ENCODE results near the gene SIRT3.

The SIRT3 gene

DNA sequence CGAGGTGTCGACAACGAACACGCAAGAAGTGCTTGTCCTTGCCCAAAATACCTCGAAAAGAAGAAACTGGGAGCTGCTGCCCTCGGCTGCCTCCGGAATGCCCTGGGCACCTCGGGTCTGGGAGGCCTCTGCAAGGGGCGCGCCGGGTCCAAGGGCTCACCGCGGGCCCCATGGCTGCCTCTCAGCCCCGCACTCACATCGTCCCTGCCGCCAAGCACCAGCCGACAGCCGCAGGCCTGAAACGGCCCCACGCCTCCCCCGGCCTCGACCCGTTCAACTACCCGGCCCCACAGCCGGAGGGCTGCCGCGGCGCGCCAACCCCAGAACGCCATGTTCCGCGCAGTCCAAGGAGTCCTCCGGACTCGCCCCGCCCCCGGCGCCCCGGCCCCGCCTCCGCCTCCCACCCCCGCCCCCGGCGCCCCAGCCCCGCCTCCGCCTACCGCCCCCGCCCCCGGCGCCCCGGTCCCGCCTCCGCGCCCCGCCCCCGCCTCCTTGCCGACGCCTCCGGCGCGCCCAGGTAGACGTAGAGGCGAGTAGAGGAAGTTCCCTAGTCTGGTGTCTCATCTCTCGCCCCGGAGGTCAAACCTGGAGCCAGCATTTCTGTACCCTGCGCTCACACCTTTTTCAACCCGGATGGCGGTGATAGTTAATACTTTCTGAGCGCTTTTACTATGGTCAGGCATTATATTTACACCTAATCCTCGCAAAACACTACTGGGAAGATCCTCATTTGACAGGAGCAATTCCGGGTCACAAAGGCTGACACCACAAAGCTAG lies at the start of gene SIRT3:
TSS of gene SIRT3 (minus strand) at position 346 of the 777 bp plus-strand sequence. CDS start at position 332, 14 bp downstream.
- Histone ChIP-seq H3K4me1 (ENCODE audit: control insufficient read depth in 1 of 2, insufficient read depth in 2 of 2, low read length in 2 of 2) (peaks cover 19 to 23% of the 10 kb centered on the region in 2 donors), H3K9ac (ENCODE audit: low read depth in 1 of 2, low read length in 2 of 2) (peak within 1 kb of the TSS; percentile 87 to 98), H3K27ac (ENCODE audit: low read depth, low read length) (peak within 1 kb of the TSS; percentile 99), H3K9me3 (ENCODE audit: control insufficient read depth in 1 of 2, low read length in 2 of 2) (no peaks in the 10 kb centered on the region), H3K36me3 (ENCODE audit: control insufficient read depth in 1 of 2, insufficient read depth in 2 of 2, low read length in 2 of 2) (peaks cover under 1 to 15% of the 10 kb centered on the region in 2 donors), H3K27me3 (ENCODE audit: control insufficient read depth in 1 of 2, insufficient read depth in 2 of 2, low read length in 2 of 2) (no peaks in the 10 kb centered on the region), H3K4me3 (ENCODE audit: low read depth in 1 of 2, low read length in 2 of 2) (peak within 1 kb of the TSS; percentile 85 to 97)

DNA sequence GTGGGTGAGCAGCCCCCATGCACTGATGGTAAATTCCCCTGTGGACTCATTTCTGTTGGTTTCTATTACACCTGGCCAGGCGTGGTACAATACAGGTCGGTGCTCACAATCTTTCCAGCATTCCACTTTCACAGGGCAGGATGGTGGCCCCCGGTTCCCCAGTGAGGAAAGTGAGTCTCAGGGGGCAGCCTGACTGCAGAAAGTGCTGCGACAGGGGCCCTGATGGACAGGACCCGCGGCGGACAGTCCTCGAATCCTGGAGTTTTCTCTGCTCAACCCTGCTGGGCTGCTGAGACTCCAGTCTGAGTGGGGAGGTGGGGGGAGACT lies 49.7 kb upstream of the SIRT3 start:
- Histone ChIP-seq H3K4me3 (ENCODE audit: low read depth in 1 of 2, low read length in 2 of 2) (no peak overlapping the region), H3K4me1 (ENCODE audit: control insufficient read depth in 1 of 2, insufficient read depth in 2 of 2, low read length in 2 of 2) (peaks cover 26 to 59% of the 10 kb centered on the region in 2 donors), H3K36me3 (ENCODE audit: control insufficient read depth in 1 of 2, insufficient read depth in 2 of 2, low read length in 2 of 2) (peaks cover 11 to 30% of the 10 kb centered on the region in 2 donors), H3K9ac (ENCODE audit: low read depth in 1 of 2, low read length in 2 of 2) (peak overlapping the region in 1 of 2 donors; percentile 25), H3K27me3 (ENCODE audit: control insufficient read depth in 1 of 2, insufficient read depth in 2 of 2, low read length in 2 of 2) (peaks cover 12 to 20% of the 10 kb centered on the region in 2 donors), H3K27ac (ENCODE audit: low read depth, low read length) (no peak overlapping the region), H3K9me3 (ENCODE audit: control insufficient read depth in 1 of 2, low read length in 2 of 2) (no peaks in the 10 kb centered on the region)

DNA sequence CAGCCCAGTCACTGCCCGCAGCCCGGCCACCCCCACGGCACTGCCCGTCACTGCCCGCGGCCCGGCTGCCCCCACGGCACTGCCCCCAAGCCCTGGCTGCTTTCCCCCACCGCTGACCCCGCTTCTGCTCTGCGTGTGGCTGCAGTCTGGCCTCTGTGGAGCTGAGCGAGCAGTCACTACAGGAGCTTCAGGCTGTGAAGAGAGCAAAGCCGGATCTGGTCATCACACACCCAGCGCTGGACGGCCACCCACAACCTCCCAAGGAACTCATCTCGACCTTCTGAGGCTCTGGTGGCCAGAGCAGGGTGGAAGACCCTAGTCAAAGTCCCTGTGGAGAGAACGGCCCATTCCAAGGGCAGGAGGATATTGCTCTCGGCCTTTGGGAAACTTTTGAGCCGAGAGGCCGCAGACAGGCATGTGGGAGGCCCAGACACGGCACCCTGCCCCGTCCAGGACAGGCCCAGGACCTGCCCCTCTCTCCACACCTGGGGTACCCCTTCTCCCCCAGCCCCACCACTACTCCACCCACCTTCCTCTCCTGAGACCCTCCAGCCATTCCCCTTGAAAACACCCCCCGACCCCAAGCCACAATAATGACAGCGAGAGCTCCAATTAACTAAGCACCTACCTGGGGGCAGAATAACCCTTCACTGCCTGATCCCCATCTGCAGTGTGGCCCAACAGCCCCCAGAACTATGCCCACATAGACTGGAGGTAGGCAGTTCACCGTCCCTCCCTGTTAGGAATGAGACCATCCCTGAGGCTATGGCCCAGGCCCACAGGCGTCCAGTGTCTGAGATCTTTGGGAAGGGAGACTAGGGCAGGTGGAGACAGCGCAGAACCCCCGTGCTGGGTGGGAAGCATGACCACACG lies 49.1 kb upstream of the SIRT3 start:
- H3K9me3 ChIP-seq (ENCODE audit: control insufficient read depth in 1 of 2, low read length in 2 of 2): no peaks in the 10 kb centered on the region
- peaks cover 11 to 30% of the 10 kb centered on the region in 2 donors for H3K36me3 ChIP-seq (ENCODE audit: control insufficient read depth in 1 of 2, insufficient read depth in 2 of 2, low read length in 2 of 2)
- no peak overlapping the region for H3K27ac ChIP-seq (ENCODE audit: low read depth, low read length)
- peaks cover 12 to 23% of the 10 kb centered on the region in 2 donors for H3K27me3 ChIP-seq (ENCODE audit: control insufficient read depth in 1 of 2, insufficient read depth in 2 of 2, low read length in 2 of 2)
- no peak overlapping the region for H3K4me3 ChIP-seq (ENCODE audit: low read depth in 1 of 2, low read length in 2 of 2)
- H3K9ac ChIP-seq (ENCODE audit: low read depth in 1 of 2, low read length in 2 of 2): peak overlapping the region in 1 of 2 donors; percentile 25
- H3K4me1 ChIP-seq (ENCODE audit: control insufficient read depth in 1 of 2, insufficient read depth in 2 of 2, low read length in 2 of 2): peaks cover 26 to 61% of the 10 kb centered on the region in 2 donors

DNA sequence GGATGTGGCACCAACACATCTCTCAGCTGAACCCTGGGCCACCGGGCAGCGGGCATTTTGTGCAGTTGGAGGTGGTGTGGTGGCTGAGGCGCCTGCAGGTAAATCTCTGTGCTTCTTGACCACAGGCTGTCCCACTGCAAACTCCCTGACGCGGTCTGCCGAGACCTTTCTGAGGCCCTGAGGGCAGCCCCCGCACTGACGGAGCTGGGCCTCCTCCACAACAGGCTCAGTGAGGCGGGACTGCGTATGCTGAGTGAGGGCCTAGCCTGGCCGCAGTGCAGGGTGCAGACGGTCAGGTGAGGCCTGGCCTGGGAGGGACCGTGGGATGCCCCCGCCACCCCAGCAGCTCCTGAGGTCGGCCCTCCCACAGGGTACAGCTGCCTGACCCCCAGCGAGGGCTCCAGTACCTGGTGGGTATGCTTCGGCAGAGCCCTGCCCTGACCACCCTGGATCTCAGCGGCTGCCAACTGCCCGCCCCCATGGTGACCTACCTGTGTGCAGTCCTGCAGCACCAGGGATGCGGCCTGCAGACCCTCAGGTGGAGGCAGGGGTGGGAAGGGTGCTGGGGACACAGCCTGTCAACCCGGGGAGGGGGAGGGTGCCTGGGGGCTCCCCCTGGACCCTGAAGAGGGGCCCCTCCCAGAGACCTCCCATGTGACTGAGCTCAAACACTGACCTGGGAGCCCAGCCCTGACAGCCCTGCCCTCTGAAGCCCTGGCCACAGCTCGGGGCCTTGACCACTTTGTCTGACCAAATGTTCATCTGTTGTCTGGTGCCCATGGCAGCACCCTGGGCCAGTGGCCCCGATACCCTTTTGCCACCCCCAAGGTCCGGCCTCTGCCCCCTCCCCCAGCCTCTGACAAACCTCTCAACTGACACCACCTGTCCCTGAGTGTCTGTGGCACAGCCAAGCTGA lies 48.2 kb upstream of the SIRT3 start:
- Histone ChIP-seq H3K27me3 (ENCODE audit: control insufficient read depth in 1 of 2, insufficient read depth in 2 of 2, low read length in 2 of 2) (peaks cover 12 to 23% of the 10 kb centered on the region in 2 donors), H3K27ac (ENCODE audit: low read depth, low read length) (peak overlapping the region; percentile 10), H3K4me3 (ENCODE audit: low read depth in 1 of 2, low read length in 2 of 2) (peak overlapping the region; percentile 30 to 51), H3K9ac (ENCODE audit: low read depth in 1 of 2, low read length in 2 of 2) (peak overlapping the region; percentile 30 to 33), H3K36me3 (ENCODE audit: control insufficient read depth in 1 of 2, insufficient read depth in 2 of 2, low read length in 2 of 2) (peaks cover 11 to 30% of the 10 kb centered on the region in 2 donors), H3K9me3 (ENCODE audit: control insufficient read depth in 1 of 2, low read length in 2 of 2) (no peaks in the 10 kb centered on the region), H3K4me1 (ENCODE audit: control insufficient read depth in 1 of 2, insufficient read depth in 2 of 2, low read length in 2 of 2) (peaks cover 26 to 55% of the 10 kb centered on the region in 2 donors)

DNA sequence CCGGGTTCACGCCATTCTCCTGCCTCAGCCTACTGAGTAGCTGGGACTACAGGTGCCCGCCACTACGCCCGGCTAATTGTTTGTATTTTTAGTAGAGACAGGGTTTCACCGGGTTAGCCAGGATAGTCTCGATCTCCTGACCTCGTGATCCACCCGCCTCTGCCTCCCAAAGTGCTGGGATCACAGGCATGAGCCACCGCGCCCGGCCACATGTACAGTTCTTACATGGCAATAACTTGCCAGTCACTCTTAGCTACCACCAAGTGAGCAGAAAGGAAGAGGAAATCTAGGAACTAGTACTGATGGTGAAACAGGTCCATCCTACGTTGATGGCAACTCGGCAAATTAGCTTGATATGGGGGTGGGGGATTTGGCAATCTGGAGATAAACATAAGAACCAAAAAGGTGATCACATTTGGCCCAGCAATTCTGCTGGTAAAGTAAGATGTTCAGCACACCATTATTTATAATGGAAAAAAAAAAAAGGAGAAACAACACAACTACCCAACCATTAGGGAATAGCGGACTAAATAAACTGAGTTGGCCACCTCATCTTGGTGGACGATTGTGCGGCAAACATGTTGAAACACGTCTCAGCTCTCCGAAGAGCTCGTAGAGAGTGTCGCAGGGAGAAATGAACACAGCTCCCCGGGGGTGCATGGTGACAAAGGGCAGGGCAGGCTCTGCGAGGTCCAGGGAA lies 47.4 kb upstream of the SIRT3 start:
- peaks cover 11 to 30% of the 10 kb centered on the region in 2 donors for H3K36me3 ChIP-seq (ENCODE audit: control insufficient read depth in 1 of 2, insufficient read depth in 2 of 2, low read length in 2 of 2)
- peaks cover 26 to 55% of the 10 kb centered on the region in 2 donors for H3K4me1 ChIP-seq (ENCODE audit: control insufficient read depth in 1 of 2, insufficient read depth in 2 of 2, low read length in 2 of 2)
- H3K9ac ChIP-seq (ENCODE audit: low read depth in 1 of 2, low read length in 2 of 2): peak overlapping the region; percentile 33 to 47
- H3K4me3 ChIP-seq (ENCODE audit: low read depth in 1 of 2, low read length in 2 of 2): peak overlapping the region; percentile 30 to 51
- no peaks in the 10 kb centered on the region for H3K9me3 ChIP-seq (ENCODE audit: control insufficient read depth in 1 of 2, low read length in 2 of 2)
- H3K27ac ChIP-seq (ENCODE audit: low read depth, low read length): no peak overlapping the region
- peaks cover 12 to 23% of the 10 kb centered on the region in 2 donors for H3K27me3 ChIP-seq (ENCODE audit: control insufficient read depth in 1 of 2, insufficient read depth in 2 of 2, low read length in 2 of 2)

DNA sequence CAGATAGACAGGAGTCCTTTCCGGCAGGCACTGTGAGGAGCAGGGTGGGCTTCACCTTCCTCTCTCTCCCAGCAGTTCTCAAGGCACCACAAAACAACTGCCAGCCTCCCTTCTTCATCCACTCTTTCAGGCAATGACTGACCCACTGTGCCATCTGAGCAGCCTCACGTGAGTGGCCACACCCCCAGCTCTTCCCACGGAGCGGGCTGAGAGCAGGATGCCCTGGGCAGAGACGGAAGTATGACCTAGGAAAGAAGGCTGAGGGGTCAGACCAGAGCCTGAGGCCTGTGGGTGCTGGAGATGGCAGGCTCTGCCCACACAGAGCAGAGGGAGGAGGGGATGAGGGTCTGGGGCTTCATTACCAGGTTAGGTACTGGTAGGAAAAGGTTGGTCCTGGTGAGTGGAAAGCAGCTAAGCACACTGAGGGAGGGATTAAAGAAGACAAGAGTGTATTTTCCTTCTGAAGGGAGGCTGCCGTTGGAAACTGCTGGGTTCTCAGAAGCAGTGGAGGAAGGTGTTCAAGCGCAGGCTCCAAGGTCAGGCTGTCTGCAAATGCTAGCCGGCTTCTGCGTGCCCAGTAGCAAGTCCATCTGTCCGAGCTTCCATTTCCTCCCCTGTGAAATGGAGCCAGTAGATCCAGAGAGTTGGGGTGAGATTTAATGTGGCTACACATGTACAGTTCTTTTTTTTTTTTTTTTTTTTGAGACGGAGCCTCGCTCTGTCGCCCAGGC lies 46.7 kb upstream of the SIRT3 start:
- H3K4me1 ChIP-seq (ENCODE audit: control insufficient read depth in 1 of 2, insufficient read depth in 2 of 2, low read length in 2 of 2): peaks cover 22 to 51% of the 10 kb centered on the region in 2 donors
- H3K9ac ChIP-seq (ENCODE audit: low read depth in 1 of 2, low read length in 2 of 2): peak overlapping the region; percentile 71 to 73
- peaks cover 11 to 30% of the 10 kb centered on the region in 2 donors for H3K36me3 ChIP-seq (ENCODE audit: control insufficient read depth in 1 of 2, insufficient read depth in 2 of 2, low read length in 2 of 2)
- H3K4me3 ChIP-seq (ENCODE audit: low read depth in 1 of 2, low read length in 2 of 2): peak overlapping the region; percentile 76 to 78
- peaks cover 12 to 23% of the 10 kb centered on the region in 2 donors for H3K27me3 ChIP-seq (ENCODE audit: control insufficient read depth in 1 of 2, insufficient read depth in 2 of 2, low read length in 2 of 2)
- H3K9me3 ChIP-seq (ENCODE audit: control insufficient read depth in 1 of 2, low read length in 2 of 2): no peaks in the 10 kb centered on the region
- peak overlapping the region; percentile 36 for H3K27ac ChIP-seq (ENCODE audit: low read depth, low read length)

DNA sequence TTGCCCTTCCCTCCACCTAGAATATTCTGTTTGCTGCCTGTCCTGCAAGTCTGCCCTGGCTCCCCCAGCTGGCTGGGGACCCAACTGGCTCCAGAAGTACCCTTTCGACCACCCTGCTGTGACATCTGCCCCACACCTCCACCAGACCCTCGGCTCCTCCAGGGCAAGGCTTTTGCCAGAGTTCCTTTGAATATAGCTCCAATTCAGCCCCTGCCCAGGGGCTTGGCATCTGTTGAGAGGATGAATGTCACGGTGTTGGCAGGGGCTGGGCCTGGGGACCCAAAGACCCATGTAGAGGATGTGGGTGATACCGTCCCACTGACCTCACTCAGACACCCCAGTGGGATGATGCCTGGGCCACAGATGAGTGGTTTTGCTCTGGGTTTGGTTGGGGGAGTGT lies 46.0 kb upstream of the SIRT3 start:
- peaks cover 12 to 23% of the 10 kb centered on the region in 2 donors for H3K27me3 ChIP-seq (ENCODE audit: control insufficient read depth in 1 of 2, insufficient read depth in 2 of 2, low read length in 2 of 2)
- peak overlapping the region; percentile 76 to 78 for H3K4me3 ChIP-seq (ENCODE audit: low read depth in 1 of 2, low read length in 2 of 2)

DNA sequence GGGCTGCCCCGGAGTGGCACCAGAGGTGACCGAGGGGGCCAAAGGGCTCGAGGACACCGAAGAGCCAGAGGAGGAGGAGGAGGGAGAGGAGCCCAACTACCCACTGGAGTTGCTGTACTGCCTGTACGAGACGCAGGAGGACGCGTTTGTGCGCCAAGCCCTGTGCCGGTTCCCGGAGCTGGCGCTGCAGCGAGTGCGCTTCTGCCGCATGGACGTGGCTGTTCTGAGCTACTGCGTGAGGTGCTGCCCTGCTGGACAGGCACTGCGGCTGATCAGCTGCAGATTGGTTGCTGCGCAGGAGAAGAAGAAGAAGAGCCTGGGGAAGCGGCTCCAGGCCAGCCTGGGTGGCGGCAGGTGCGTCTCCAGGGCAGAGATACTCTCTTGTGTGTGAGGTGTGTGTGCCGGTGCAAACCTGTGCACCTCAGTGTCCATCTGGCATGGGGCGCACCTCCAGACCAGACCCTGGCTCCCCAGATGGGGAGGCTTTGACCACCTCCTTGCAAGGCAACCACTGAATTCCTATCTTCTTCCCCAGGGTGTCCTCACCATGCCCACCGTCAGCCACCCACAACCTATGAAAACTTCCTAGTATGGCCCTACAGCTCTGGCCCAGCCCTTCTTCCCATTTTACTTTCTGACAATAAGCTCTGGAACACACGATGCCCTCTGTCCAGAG lies 45.5 kb upstream of the SIRT3 start:
- H3K4me1 ChIP-seq (ENCODE audit: control insufficient read depth in 1 of 2, insufficient read depth in 2 of 2, low read length in 2 of 2): peaks cover 17 to 48% of the 10 kb centered on the region in 2 donors

More for the DNA sequence above, 46.0 kb upstream of the SIRT3 start:
- H3K36me3 ChIP-seq (ENCODE audit: control insufficient read depth in 1 of 2, insufficient read depth in 2 of 2, low read length in 2 of 2): peaks cover 11 to 30% of the 10 kb centered on the region in 2 donors
- peaks cover 20 to 51% of the 10 kb centered on the region in 2 donors for H3K4me1 ChIP-seq (ENCODE audit: control insufficient read depth in 1 of 2, insufficient read depth in 2 of 2, low read length in 2 of 2)
- H3K9ac ChIP-seq (ENCODE audit: low read depth in 1 of 2, low read length in 2 of 2): peak overlapping the region; percentile 71 to 73
- H3K27ac ChIP-seq (ENCODE audit: low read depth, low read length): peak overlapping the region; percentile 36
- no peaks in the 10 kb centered on the region for H3K9me3 ChIP-seq (ENCODE audit: control insufficient read depth in 1 of 2, low read length in 2 of 2)

More for the DNA sequence above, 45.5 kb upstream of the SIRT3 start:
- peak overlapping the region; percentile 76 to 78 for H3K4me3 ChIP-seq (ENCODE audit: low read depth in 1 of 2, low read length in 2 of 2)
- peak overlapping the region; percentile 71 to 73 for H3K9ac ChIP-seq (ENCODE audit: low read depth in 1 of 2, low read length in 2 of 2)
- no peak overlapping the region for H3K27ac ChIP-seq (ENCODE audit: low read depth, low read length)
- H3K9me3 ChIP-seq (ENCODE audit: control insufficient read depth in 1 of 2, low read length in 2 of 2): no peaks in the 10 kb centered on the region
- peaks cover 11 to 30% of the 10 kb centered on the region in 2 donors for H3K36me3 ChIP-seq (ENCODE audit: control insufficient read depth in 1 of 2, insufficient read depth in 2 of 2, low read length in 2 of 2)
- H3K27me3 ChIP-seq (ENCODE audit: control insufficient read depth in 1 of 2, insufficient read depth in 2 of 2, low read length in 2 of 2): peaks cover 12 to 23% of the 10 kb centered on the region in 2 donors
